Measurements from ENCODE around the gene RANBP9. TPM values are rescaled to one million over a fixed set of nuclear protein-coding genes. Genes with fewer than 3 reads are reported as not detected.

The RANBP9 gene
- total and polyA plus RNA-seq, 9 of the 15 experiments (the other 6 are each of a cell fraction or from before 2014, with no cell fraction given): 27.5 to 130 (median 61.5) TPM

DNA sequence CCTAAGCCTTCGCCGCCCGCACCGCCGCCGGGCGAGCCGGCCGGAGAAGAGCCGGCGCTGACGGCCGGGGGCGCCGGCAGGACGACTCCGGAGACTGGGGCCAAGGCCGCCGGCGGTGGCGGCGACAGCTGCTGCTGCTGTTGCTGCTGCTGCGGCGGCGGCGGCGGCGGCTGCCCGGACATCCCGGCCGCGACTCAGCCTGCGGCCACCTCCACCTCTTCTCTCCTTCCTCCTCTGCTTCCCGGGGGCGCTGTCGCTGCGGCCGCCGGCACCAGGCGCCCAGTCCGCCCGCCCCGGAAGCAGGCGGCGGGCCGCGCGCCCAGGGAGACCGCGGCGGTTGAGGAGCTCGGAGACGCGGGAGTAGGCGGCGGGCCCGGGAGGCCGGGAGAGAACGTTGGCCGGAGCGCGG, 307 bp downstream of the RANBP9 start (continued):
- TF ChIP-seq, protein P1, sequence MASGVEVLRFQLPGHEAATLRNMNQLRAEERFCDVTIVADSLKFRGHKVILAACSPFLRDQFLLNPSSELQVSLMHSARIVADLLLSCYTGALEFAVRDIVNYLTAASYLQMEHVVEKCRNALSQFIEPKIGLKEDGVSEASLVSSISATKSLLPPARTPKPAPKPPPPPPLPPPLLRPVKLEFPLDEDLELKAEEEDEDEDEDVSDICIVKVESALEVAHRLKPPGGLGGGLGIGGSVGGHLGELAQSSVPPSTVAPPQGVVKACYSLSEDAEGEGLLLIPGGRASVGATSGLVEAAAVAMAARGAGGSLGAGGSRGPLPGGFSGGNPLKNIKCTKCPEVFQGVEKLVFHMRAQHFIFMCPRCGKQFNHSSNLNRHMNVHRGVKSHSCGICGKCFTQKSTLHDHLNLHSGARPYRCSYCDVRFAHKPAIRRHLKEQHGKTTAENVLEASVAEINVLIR (CRISPR knock-in tag; IDR thresholded peaks at IDR 0.05): 0 out of 2 replicates have a peak, but pooled peaks have one; percentile 12
- TF ChIP-seq, protein P2, sequence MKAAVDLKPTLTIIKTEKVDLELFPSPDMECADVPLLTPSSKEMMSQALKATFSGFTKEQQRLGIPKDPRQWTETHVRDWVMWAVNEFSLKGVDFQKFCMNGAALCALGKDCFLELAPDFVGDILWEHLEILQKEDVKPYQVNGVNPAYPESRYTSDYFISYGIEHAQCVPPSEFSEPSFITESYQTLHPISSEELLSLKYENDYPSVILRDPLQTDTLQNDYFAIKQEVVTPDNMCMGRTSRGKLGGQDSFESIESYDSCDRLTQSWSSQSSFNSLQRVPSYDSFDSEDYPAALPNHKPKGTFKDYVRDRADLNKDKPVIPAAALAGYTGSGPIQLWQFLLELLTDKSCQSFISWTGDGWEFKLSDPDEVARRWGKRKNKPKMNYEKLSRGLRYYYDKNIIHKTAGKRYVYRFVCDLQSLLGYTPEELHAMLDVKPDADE (conservative IDR thresholded peaks at IDR 0.05; ENCODE audit: control insufficient read depth, low read depth, low read length): peak; percentile 42; the same call in 1 of the 2 replicates
- TF ChIP-seq, protein P3, sequence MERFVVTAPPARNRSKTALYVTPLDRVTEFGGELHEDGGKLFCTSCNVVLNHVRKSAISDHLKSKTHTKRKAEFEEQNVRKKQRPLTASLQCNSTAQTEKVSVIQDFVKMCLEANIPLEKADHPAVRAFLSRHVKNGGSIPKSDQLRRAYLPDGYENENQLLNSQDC (CRISPR knock-in tag; IDR thresholded peaks at IDR 0.05): no peak
- TF ChIP-seq HDAC1 (IDR thresholded peaks at IDR 0.05): no peak
- peak in 1 of 3 experiments; percentile 47 for TF ChIP-seq YY1 (IDR thresholded peaks at IDR 0.05; ENCODE audit: borderline replicate concordance in 1 of 3, control insufficient read depth in 1 of 3, extremely low read depth in 1 of 3, insufficient read depth in 3 of 3, insufficient read length in 1 of 3, insufficient replicate concordance in 2 of 3, low read depth in 1 of 3, low read length in 2 of 3)
- TF ChIP-seq, protein P4, sequence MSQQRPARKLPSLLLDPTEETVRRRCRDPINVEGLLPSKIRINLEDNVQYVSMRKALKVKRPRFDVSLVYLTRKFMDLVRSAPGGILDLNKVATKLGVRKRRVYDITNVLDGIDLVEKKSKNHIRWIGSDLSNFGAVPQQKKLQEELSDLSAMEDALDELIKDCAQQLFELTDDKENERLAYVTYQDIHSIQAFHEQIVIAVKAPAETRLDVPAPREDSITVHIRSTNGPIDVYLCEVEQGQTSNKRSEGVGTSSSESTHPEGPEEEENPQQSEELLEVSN (IDR thresholded peaks at IDR 0.05; ENCODE audit: borderline replicate concordance in 1 of 2, extremely low read depth in 1 of 2, insufficient read depth in 1 of 2, insufficient read length in 1 of 2, low read depth in 1 of 2, low read length in 1 of 2, poor library complexity in 1 of 2, severe bottlenecking in 1 of 2): no peak
- no peak for TF ChIP-seq NR1H2 (CRISPR knock-in tag; IDR thresholded peaks at IDR 0.05)
- peak; percentile 50 for TF ChIP-seq HCFC1 (IDR thresholded peaks at IDR 0.05; ENCODE audit: low read depth, low read length)
- peak; percentile 21; the same call in 1 of the 2 replicates for TF ChIP-seq ETV5 (CRISPR knock-in tag; IDR thresholded peaks at IDR 0.05; ENCODE audit: low read depth)
- peak; percentile 40; the same call in 1 of the 2 replicates for TF ChIP-seq DMBX1 (CRISPR knock-in tag; IDR thresholded peaks at IDR 0.05; ENCODE audit: borderline replicate concordance)
- TF ChIP-seq FIP1L1 (IDR thresholded peaks at IDR 0.05; ENCODE audit: low read depth, low read length, poor library complexity, severe bottlenecking): peak; percentile 21
- no peak for TF ChIP-seq ADNP (tag; IDR thresholded peaks at IDR 0.05)
- 0 out of 4 replicates have a peak, but pooled peaks of 1 of the 2 experiments have one; percentile 24 for TF ChIP-seq SRF (CRISPR knock-in tag; IDR thresholded peaks at IDR 0.05)
- no peak for TF ChIP-seq CBFA2T2 (conservative IDR thresholded peaks at IDR 0.05)
- TF ChIP-seq MEF2A (IDR thresholded peaks at IDR 0.05; ENCODE audit: control insufficient read depth, low read depth, low read length): no peak
- TF ChIP-seq, protein P5, sequence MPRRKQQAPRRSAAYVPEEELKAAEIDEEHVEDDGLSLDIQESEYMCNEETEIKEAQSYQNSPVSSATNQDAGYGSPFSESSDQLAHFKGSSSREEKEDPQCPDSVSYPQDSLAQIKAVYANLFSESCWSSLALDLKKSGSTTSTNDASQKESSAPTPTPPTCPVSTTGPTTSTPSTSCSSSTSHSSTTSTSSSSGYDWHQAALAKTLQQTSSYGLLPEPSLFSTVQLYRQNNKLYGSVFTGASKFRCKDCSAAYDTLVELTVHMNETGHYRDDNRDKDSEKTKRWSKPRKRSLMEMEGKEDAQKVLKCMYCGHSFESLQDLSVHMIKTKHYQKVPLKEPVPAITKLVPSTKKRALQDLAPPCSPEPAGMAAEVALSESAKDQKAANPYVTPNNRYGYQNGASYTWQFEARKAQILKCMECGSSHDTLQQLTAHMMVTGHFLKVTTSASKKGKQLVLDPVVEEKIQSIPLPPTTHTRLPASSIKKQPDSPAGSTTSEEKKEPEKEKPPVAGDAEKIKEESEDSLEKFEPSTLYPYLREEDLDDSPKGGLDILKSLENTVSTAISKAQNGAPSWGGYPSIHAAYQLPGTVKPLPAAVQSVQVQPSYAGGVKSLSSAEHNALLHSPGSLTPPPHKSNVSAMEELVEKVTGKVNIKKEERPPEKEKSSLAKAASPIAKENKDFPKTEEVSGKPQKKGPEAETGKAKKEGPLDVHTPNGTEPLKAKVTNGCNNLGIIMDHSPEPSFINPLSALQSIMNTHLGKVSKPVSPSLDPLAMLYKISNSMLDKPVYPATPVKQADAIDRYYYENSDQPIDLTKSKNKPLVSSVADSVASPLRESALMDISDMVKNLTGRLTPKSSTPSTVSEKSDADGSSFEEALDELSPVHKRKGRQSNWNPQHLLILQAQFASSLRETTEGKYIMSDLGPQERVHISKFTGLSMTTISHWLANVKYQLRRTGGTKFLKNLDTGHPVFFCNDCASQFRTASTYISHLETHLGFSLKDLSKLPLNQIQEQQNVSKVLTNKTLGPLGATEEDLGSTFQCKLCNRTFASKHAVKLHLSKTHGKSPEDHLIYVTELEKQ (CRISPR knock-in tag; IDR thresholded peaks at IDR 0.05): no peak
- peak; percentile 53; the same call in 1 of the 2 replicates for TF ChIP-seq ZBTB7A (IDR thresholded peaks at IDR 0.05; ENCODE audit: borderline replicate concordance, control insufficient read depth, low read depth, low read length)

Data from K562 (cell line).